Esophagus (tissue), 2 donors: ENCODE results near the gene MAPKAP1. TPM values are rescaled to one million over a fixed set of nuclear protein-coding genes. Genes with fewer than 3 reads are reported as not detected.

Experiments
- H3K27ac ChIP-seq, 2 donors: one replicate each; pipeline ENCODE4 v1.5.1; 2013; ENCODE audit warnings: low read depth in 2 of 2, mild to moderate bottlenecking in 2 of 2, inconsistent platforms in 1 of 2, low read length in 1 of 2, moderate library complexity in 1 of 2
- H3K27me3 ChIP-seq, 2 donors: one replicate each; pipeline ENCODE4 v1.6.1; 2013; ENCODE audit warnings: low read length in 2 of 2, control low read depth in 1 of 2, mild to moderate bottlenecking in 1 of 2; ENCODE audit not compliant: insufficient read depth in 2 of 2, control insufficient read depth in 1 of 2
- H3K36me3 ChIP-seq, 2 donors: one replicate each; pipeline ENCODE4 v1.6.1; 2013; ENCODE audit warnings: low read length in 1 of 2; ENCODE audit not compliant: control insufficient read depth in 2 of 2, insufficient read depth in 2 of 2
- H3K4me1 ChIP-seq, 2 donors: one replicate each; pipeline ENCODE4 v1.6.1; 2013; ENCODE audit warnings: low read length in 1 of 2; ENCODE audit not compliant: control insufficient read depth in 2 of 2, insufficient read depth in 2 of 2
- H3K4me3 ChIP-seq, 2 donors: one replicate each; pipeline ENCODE4 v1.5.1; 2013; ENCODE audit warnings: low read length in 2 of 2, mild to moderate bottlenecking in 2 of 2, low read depth in 1 of 2, moderate library complexity in 1 of 2
- H3K9me3 ChIP-seq, 2 donors: one replicate each; pipeline ENCODE4 v1.6.1; 2013; ENCODE audit warnings: mild to moderate bottlenecking in 2 of 2, low read depth in 1 of 2, low read length in 1 of 2, moderate library complexity in 1 of 2; ENCODE audit not compliant: control insufficient read depth in 2 of 2, insufficient read depth in 1 of 2
- WGBS, 2 donors: extraction: QIAGEN DNeasy Blood & Tissue Kit; methylation state at CpG; one replicate each; pipeline ENCODE4 v1.1.7; 2013; 5-methylcytosine and 5-hydroxymethylcytosine counted together
- polyA plus RNA-seq, 2 donors: library from polyadenylated mRNA; stranded (reverse); fragments of 200-250 nt; gene quantifications; one replicate each; pipeline ENCODE4 v1.2.3, GENCODE V29; 2013
- donor health status: healthy with polysubstance abuse.
- donor health status: Bipolar disorder and iron deficiency.

The MAPKAP1 gene
- 10 to 100 TPM; 41.4 to 49.4 TPM for polyA plus RNA-seq

GRCh38 chr9:125706651-125707471 lies at the start of gene MAPKAP1:
Gene MAPKAP1, minus strand, starts transcription at chr9:125707208. Its CDS starts 34,634 bp downstream, at chr9:125672574.
- Histone ChIP-seq H3K9me3 (no peaks in the 10 kb centered on the region), H3K4me3 (peak within 1 kb of the TSS; percentile 92 to 96), H3K27ac (peak within 1 kb of the TSS; percentile 46 to 72), H3K4me1 (no peaks in the 10 kb centered on the region), H3K27me3 (no peaks in the 10 kb centered on the region), H3K36me3 (peaks cover 0 to 4% of the 10 kb centered on the region in 2 donors)
- WGBS, 2 donors, result 0 to 1% methylated on average over 58 to 63 of the region's 63 CpGs

GRCh38 chr9:125756518-125756917 lies 49.5 kb upstream of the MAPKAP1 start:
- 94 to 95% methylated on average over 4 of the region's 4 CpGs for WGBS, 2 donors
- no peaks in the 10 kb centered on the region for H3K9me3 ChIP-seq
- H3K27ac ChIP-seq, result no peak overlapping the region
- H3K4me1 ChIP-seq, result no peaks in the 10 kb centered on the region
- no peak overlapping the region for H3K4me3 ChIP-seq
- no peaks in the 10 kb centered on the region for H3K36me3 ChIP-seq
- H3K27me3 ChIP-seq, result no peaks in the 10 kb centered on the region

DNA sequence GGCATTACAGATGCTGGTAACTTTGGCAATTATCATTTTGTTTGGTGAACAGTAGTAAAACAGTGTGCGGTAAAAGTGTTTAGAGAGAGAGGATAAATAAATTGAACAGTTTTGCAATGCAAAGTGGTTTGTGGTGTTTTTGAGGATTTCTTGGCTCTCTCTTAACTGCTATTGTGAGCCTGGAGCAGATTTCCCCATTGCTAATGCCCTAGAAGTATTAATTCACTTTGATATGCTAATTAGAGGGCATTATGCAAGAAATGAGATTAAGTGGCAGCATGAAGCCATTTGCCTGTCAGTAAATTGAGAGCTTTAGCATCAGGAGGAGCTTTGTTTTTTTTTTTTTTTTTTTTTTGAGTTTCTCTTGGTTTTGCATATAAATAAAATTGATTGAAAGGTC lies 48.3 kb upstream of the MAPKAP1 start:
- Histone ChIP-seq H3K9me3 (no peaks in the 10 kb centered on the region), H3K4me1 (peaks cover 0 to 2% of the 10 kb centered on the region in 2 donors)
- 63 to 68% methylated on average over 1 of the region's 1 CpG for WGBS, 2 donors

GRCh38 chr9:125754096-125754495 lies 47.1 kb upstream of the MAPKAP1 start:
- H3K4me3 ChIP-seq, result no peak overlapping the region

More for the DNA sequence above, 48.3 kb upstream of the MAPKAP1 start:
- Histone ChIP-seq H3K36me3 (no peaks in the 10 kb centered on the region), H3K27me3 (no peaks in the 10 kb centered on the region), H3K27ac (no peak overlapping the region), H3K4me3 (no peak overlapping the region)

DNA sequence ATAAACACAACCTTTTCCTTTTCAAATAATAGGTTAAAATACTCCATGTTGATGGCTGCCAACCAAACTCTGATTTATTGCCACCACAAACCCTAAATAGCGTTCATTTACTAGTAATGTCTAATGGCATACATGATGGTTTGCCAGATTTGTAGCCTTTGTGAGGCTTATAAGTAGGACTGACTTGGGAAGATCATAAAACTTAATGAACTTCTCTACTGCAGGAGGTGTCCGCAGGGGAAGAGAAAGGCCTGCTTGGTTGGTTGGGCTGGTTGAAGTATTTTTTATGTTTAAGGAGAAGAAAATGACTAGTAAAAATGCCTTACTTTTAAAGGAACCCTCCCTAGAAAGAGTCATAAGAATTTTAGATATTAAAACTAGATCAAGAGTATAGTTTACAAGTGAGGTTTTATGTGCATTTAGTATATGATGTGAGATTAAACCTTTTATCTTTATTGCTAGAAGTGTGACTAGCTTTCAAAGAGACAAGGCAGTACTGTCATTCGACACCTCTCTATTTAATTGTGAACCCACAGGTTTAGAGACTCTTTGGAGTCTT lies 45.1 kb upstream of the MAPKAP1 start:
- 51 to 66% methylated on average over 3 of the region's 3 CpGs for WGBS, 2 donors
- H3K27ac ChIP-seq, result no peak overlapping the region
- no peak overlapping the region for H3K4me3 ChIP-seq
- H3K36me3 ChIP-seq, result no peaks in the 10 kb centered on the region
- H3K4me1 ChIP-seq, result peaks cover 0 to 2% of the 10 kb centered on the region in 2 donors
- no peaks in the 10 kb centered on the region for H3K9me3 ChIP-seq
- H3K27me3 ChIP-seq, result no peaks in the 10 kb centered on the region

More at GRCh38 chr9:125754096-125754495, 47.1 kb upstream of the MAPKAP1 start:
- Histone ChIP-seq H3K9me3 (no peaks in the 10 kb centered on the region), H3K36me3 (no peaks in the 10 kb centered on the region), H3K27me3 (no peaks in the 10 kb centered on the region), H3K4me1 (peaks cover 0 to 2% of the 10 kb centered on the region in 2 donors), H3K27ac (no peak overlapping the region)
- WGBS, 2 donors, result 59 to 66% methylated on average over 2 of the region's 2 CpGs

GRCh38 chr9:125750627-125751011 lies 43.6 kb upstream of the MAPKAP1 start:
- Histone ChIP-seq H3K4me3 (peak overlapping the region in 1 of 2 donors; percentile 20), H3K27me3 (no peaks in the 10 kb centered on the region), H3K36me3 (no peaks in the 10 kb centered on the region), H3K9me3 (no peaks in the 10 kb centered on the region), H3K4me1 (peaks cover 0 to 2% of the 10 kb centered on the region in 2 donors), H3K27ac (peak overlapping the region in 1 of 2 donors; percentile 35)
- WGBS, 2 donors, result 44 to 54% methylated on average over 6 of the region's 6 CpGs

GRCh38 chr9:125749951-125750626 lies 43.1 kb upstream of the MAPKAP1 start:
- no peaks in the 10 kb centered on the region for H3K9me3 ChIP-seq
- H3K36me3 ChIP-seq, result no peaks in the 10 kb centered on the region
- peak overlapping the region in 1 of 2 donors; percentile 20 for H3K4me3 ChIP-seq
- H3K27me3 ChIP-seq, result no peaks in the 10 kb centered on the region
- peaks cover 0 to 2% of the 10 kb centered on the region in 2 donors for H3K4me1 ChIP-seq
- H3K27ac ChIP-seq, result peak overlapping the region in 1 of 2 donors; percentile 35
- 44 to 54% methylated on average over 4 of the region's 4 CpGs for WGBS, 2 donors

- Histone ChIP-seq H3K27me3 (no peaks in the 10 kb centered on the region), H3K27ac (no peak overlapping the region), H3K9me3 (no peaks in the 10 kb centered on the region), H3K36me3 (no peaks in the 10 kb centered on the region), H3K4me1 (peaks cover 0 to 2% of the 10 kb centered on the region in 2 donors), H3K4me3 (peak overlapping the region in 1 of 2 donors; percentile 83)
- WGBS, 2 donors, result 51 to 57% methylated on average over 4 of the region's 4 CpGs
These were observed 42.4 kb upstream of the MAPKAP1 start for GRCh38 chr9:125749287-125749935.

GRCh38 chr9:125748446-125749099 lies 41.6 kb upstream of the MAPKAP1 start:
- peak overlapping the region; percentile 90 to 91 for H3K27ac ChIP-seq
- H3K9me3 ChIP-seq, result no peaks in the 10 kb centered on the region
- 29 to 31% methylated on average over 30 of the region's 30 CpGs for WGBS, 2 donors
- peak overlapping the region; percentile 83 to 88 for H3K4me3 ChIP-seq
- H3K27me3 ChIP-seq, result no peaks in the 10 kb centered on the region
- no peaks in the 10 kb centered on the region for H3K36me3 ChIP-seq
- peaks cover 0 to 2% of the 10 kb centered on the region in 2 donors for H3K4me1 ChIP-seq
